ENCODE data around the gene PCYT2. TPM values are rescaled to one million over a fixed set of nuclear protein-coding genes. Genes with fewer than 3 reads are reported as not detected.

The PCYT2 gene
- total RNA-seq, 3 donors from 2014 or later = 36.0 to 59.4 (median 58.3) TPM

- no peak for ATAC-seq
Observed at GRCh38 chr17:81930142-81931125, 19.2 kb upstream of the PCYT2 start.

GRCh38 chr17:81929253-81930141, 18.3 kb upstream of the PCYT2 start:
- no peak for TF ChIP-seq CTCF (IDR thresholded peaks at IDR 0.05)
- Histone ChIP-seq H3K4me3 (no peak overlapping the region), H3K4me1 (ENCODE audit: low read depth) (peaks cover 33% of the 10 kb centered on the region), H3K36me3 (ENCODE audit: low read depth) (no peaks in the 10 kb centered on the region), H3K9me3 (no peaks in the 10 kb centered on the region)
- ATAC-seq = no peak
- peak in 2 of 3 donors; percentile 30 to 51 for DNase-seq
- intact Hi-C loops (cut with DNase I, micrococcal nuclease) = no loop called here

More at GRCh38 chr17:81930142-81931125, 19.2 kb upstream of the PCYT2 start:
- Histone ChIP-seq H3K9me3 (no peaks in the 10 kb centered on the region), H3K4me1 (ENCODE audit: low read depth) (peaks cover 24% of the 10 kb centered on the region), H3K4me3 (no peak overlapping the region), H3K36me3 (ENCODE audit: low read depth) (no peaks in the 10 kb centered on the region)
- intact Hi-C loops (cut with DNase I, micrococcal nuclease) = no loop called here
- peak; percentile 58 to 68 (median 67) for DNase-seq
- no peak for TF ChIP-seq CTCF (IDR thresholded peaks at IDR 0.05)

- DNase-seq (peak in 2 of 3 donors; percentile 37 to 56), ATAC-seq (no peak)
- H3K4me3 ChIP-seq = no peak overlapping the region
- no peak for TF ChIP-seq CTCF (IDR thresholded peaks at IDR 0.05)
- no peaks in the 10 kb centered on the region for H3K36me3 ChIP-seq (ENCODE audit: low read depth)
- H3K9me3 ChIP-seq = no peaks in the 10 kb centered on the region
- intact Hi-C loops (cut with DNase I, micrococcal nuclease) = no loop called here
- peaks cover 41% of the 10 kb centered on the region for H3K4me1 ChIP-seq (ENCODE audit: low read depth)
Observed at GRCh38 chr17:81928544-81929252, 17.5 kb upstream of the PCYT2 start.

GRCh38 chr17:81927653-81928543, 16.7 kb upstream of the PCYT2 start, which contains the start of gene MAFG:
MAFG (minus strand) TSS chr17:81927735; CDS start chr17:81923185, 4,550 bp downstream.
- ATAC-seq = peak; percentile 55
- Histone ChIP-seq H3K4me1 (ENCODE audit: low read depth) (peaks cover 49% of the 10 kb centered on the region), H3K4me3 (peak within 1 kb of the TSS; percentile 84), H3K9me3 (no peaks in the 10 kb centered on the region), H3K36me3 (ENCODE audit: low read depth) (no peaks in the 10 kb centered on the region)
- DNase-seq = peak; percentile 92 to 94 (median 93)
- intact Hi-C loops (cut with DNase I, micrococcal nuclease) = no loop called here
- TF ChIP-seq CTCF (IDR thresholded peaks at IDR 0.05) = no peak

Measured in mucosa of descending colon (tissue), 3 donors.